HG03025 (cell line): ENCODE results near the gene PCDHA13.
"Not testable (repeated sequence)": the region's sequence is repeated elsewhere in the genome, so short reads cannot be mapped to it uniquely, and the experiment has no call there.

Experiments used
- ATAC-seq: cut with Tn5 transposase; IDR thresholded peaks from one replicate; pipeline ENCODE4 v1.9.1; 2021; ENCODE audit warnings: mild to moderate bottlenecking, moderate library complexity; ENCODE audit not compliant: unreplicated experiment, low FRiP score

Gene PCDHA13

DNA sequence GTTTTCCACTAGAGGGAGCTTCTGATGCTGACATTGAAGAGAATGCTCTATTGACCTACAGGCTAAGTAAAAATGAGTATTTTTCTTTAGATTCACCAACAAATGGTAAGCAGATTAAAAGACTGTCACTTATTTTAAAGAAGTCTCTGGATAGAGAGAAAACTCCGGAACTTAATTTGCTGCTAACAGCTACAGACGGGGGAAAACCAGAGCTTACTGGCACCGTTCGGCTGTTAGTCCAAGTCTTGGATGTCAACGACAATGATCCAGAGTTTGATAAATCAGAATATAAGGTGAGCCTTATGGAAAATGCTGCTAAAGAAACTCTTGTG is 12.4 kb upstream of the PCDHA13 start:
- ATAC-seq: no peak

DNA sequence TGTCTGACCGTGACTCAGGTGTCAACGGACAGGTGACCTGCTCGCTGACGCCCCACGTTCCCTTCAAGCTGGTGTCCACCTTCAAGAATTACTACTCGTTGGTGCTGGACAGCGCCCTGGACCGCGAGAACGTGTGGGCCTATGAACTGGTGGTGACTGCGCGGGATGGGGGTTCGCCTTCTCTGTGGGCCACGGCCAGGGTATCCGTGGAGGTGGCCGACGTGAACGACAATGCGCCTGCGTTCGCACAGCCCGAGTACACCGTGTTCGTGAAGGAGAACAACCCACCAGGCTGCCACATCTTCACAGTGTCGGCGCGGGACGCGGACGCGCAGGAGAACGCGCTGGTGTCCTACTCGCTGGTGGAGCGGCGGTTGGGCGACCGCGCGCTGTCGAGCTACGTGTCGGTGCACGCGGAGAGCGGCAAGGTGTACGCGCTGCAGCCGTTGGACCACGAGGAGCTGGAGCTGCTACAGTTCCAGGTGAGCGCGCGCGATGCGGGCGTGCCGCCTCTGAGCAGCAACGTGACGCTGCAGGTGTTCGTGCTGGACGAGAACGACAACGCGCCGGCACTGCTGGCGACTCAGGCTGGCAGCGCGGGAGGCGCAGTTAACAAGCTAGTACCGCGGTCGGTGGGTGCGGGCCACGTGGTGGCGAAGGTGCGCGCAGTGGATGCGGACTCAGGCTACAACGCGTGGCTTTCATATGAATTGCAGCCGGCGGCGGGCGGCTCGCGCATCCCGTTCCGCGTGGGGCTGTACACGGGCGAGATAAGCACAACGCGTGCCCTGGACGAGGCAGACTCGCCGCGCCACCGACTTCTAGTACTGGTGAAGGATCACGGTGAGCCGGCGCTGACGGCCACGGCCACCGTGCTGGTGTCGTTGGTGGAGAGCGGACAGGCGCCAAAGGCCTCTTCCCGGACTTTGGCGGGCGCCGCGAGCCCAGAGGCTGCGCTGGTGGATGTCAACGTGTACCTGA is 11.4 kb upstream of the PCDHA13 start:
- ATAC-seq: no peak

DNA sequence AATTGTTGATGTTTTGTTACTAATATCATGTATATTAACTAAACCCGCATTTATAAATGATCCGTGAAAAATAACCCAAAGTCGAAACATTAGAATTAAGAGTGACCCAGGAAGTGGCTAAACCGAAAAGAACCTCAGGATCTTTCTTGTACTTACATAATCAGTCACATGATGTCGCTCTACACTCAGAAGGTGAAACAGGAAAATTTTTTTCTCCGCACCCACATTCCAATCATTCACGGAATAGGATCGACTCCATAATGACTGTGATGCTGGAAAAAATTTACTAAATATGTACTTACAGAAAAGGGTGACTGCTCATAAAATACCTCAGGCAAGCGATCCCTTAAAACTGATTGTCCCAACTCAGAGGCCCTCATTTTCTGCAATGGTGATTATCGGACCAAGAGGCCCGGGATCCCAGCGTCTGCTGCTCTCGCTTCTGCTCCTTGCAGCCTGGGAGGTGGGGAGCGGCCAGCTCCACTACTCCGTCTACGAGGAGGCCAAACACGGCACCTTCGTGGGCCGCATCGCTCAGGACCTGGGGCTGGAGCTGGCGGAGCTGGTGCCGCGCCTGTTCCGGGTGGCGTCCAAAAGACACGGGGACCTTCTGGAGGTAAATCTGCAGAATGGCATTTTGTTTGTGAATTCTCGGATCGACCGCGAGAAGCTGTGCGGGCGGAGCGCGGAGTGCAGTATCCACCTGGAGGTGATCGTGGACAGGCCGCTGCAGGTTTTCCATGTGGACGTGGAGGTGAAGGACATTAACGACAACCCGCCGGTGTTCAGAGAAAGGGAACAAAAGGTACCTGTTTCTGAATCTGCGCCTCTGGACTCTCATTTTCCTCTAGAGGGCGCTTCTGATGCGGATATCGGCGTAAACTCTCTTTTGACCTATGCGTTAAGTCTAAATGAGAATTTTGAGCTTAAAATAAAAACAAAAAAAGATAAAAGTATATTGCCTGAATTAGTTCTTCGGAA is 6.5 kb upstream of the PCDHA13 start, which contains the start of gene PCDHA12:
TSS of gene PCDHA12 (plus strand) at position 224 of the 981 bp plus-strand sequence. CDS start at position 389, 165 bp downstream.
- no peak for ATAC-seq

DNA sequence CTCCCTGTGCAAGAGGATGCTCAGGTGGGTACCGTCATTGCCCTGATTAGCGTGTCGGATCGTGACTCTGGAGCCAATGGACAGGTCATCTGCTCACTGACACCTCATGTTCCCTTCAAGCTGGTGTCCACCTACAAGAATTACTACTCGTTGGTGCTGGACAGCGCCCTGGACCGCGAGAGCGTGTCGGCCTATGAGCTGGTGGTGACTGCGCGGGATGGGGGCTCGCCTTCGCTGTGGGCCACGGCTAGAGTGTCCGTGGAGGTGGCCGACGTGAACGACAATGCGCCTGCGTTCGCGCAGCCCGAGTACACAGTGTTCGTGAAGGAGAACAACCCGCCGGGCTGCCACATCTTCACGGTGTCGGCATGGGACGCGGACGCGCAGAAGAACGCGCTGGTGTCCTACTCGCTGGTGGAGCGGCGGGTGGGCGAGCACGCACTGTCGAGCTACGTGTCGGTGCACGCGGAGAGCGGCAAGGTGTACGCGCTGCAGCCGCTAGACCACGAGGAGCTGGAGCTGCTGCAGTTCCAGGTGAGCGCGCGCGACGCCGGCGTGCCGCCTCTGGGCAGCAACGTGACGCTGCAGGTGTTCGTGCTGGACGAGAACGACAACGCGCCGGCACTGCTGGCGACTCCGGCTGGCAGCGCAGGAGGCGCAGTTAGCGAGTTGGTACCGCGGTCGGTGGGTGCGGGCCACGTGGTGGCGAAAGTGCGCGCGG is 5.2 kb upstream of the PCDHA13 start:
- not testable (repeated sequence) for ATAC-seq

DNA sequence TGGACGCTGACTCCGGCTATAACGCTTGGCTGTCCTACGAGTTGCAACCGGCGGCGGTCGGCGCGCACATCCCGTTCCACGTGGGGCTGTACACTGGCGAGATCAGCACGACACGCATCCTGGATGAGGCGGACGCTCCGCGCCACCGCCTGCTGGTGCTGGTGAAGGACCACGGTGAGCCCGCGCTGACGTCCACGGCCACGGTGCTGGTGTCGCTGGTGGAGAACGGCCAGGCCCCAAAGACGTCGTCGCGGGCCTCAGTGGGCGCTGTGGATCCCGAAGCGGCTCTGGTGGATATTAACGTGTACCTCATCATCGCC is 4.7 kb upstream of the PCDHA13 start:
- ATAC-seq: no peak

DNA sequence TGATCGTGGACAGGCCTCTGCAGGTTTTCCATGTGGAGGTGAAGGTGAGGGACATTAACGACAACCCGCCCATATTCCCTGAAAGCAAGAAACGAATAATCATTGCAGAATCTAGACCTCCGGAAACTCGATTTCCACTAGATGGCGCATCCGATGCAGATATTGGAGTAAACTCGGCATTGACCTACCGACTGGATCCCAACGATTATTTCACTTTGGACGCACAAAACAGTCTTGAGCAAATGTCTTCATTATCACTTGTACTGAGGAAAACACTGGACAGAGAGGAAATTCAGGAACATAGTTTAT is 621 bp downstream of the PCDHA13 start:
- ATAC-seq: no peak

DNA sequence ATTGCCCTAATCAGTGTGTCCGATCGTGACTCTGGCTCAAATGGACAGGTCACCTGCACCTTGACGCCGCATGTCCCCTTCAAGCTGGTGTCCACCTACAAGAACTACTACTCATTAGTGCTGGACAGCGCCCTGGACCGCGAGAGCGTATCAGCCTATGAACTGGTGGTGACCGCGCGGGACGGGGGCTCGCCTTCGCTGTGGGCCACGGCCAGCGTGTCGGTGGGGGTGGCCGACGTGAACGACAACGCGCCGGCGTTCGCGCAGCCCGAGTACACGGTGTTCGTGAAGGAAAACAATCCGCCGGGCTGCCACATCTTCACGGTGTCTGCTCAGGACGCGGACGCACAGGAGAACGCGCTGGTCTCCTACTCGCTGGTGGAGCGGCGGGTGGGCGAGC is 1.4 kb downstream of the PCDHA13 start:
- no peak for ATAC-seq

DNA sequence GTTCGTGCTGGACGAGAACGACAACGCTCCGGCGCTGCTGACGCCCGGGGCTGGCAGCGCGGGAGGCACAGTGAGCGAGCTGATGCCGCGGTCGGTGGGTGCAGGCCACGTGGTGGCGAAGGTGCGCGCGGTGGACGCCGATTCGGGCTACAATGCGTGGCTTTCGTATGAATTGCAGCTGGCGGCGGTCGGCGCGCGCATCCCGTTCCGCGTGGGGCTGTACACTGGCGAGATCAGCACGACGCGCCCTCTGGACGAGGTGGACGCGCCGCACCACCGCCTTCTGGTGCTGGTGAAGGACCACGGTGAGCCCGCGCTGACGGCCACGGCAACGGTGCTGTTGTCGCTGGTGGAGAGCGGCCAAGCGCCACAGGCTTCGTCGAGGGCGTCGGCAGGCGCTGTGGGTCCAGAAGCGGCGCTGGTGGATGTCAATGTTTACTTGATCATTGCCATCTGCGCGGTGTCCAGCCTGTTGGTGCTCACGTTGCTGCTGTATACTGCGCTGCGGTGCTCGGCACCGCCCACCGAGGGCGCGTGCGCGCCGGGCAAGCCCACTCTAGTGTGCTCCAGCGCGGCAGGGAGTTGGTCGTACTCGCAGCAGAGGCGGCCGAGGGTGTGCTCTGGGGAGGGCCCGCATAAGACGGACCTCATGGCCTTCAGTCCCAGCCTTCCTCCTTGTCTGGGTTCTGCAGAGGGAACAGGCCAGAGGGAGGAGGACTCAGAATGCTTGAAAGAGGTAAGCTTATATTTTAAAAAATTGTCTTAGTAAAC is 2.2 kb downstream of the PCDHA13 start:
- ATAC-seq: no peak

DNA sequence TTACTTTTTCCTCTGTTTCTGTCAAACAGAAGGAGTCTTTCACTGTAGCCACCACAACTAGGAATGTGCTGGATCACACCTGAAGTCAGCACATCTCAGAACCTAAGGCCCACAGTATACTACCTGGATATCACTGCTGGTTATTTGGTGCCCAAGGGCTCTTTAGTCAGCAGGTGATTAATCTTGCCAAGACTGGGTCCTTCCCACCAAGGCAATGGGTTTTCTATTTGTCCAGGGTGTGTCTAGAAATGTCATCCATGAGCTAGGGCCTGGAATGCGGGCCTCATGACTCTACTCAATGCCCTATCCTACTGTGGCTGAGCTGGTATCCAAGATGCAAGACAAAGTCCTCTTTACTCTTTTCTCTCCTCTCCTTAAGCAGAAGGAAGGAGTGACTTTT is 34.4 kb downstream of the PCDHA13 start:
- ATAC-seq: no peak

DNA sequence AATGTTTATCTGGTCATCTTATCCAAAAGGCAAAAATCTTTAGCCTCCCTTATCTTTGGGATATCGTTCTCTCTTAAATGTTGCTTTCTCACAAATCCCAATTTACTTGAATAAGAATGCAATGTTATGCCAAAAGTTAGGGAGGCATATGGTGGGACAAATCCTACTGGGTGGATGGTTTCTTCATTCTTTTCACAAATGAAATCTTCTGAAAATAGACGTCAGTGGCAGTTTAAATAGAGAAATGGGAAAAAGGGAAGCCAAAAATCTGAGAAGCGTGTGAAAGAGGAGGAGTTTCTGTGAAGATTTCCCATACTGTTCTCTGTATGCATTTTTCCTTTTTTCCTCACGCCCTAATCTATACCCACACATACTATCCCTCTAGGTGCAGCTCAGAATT is 41.7 kb downstream of the PCDHA13 start:
- no peak for ATAC-seq

DNA sequence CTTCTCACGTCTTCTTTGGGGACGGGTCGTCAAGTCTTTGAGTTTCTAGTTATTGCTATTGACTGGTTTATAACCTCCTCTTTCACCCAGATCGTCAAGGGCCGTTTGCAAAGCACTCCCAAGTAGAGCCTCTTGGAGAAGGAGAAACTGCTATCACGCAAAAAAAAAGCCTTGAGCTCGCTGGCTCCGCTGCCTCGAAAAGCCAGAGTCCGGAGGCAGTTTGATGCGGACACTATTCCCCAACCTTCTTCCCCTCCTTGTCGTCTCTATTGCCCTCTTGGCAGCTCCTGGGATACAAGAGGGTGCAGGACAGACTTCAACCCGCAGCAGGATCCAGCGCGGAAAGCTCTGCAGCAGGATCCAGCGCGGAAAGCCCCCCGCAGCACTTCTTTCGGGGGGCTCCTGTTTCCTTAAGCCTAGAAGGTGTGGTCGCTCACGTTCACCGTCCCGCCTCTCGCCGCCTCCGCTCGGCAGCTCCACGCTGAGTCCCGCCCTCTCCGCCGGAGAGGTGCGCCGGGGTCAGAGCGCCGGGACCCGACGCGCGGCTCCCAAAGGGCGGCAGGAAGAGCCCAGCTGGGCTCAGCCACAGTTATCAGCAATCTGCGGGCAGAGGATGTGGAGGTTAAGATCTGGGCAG is 44.0 kb downstream of the PCDHA13 start, which contains the start of gene PCDHAC1:
TSS of gene PCDHAC1 (plus strand) at position 494 of the 637 bp plus-strand sequence. CDS start 594 bp downstream, outside the sequence.
- no peak for ATAC-seq

DNA sequence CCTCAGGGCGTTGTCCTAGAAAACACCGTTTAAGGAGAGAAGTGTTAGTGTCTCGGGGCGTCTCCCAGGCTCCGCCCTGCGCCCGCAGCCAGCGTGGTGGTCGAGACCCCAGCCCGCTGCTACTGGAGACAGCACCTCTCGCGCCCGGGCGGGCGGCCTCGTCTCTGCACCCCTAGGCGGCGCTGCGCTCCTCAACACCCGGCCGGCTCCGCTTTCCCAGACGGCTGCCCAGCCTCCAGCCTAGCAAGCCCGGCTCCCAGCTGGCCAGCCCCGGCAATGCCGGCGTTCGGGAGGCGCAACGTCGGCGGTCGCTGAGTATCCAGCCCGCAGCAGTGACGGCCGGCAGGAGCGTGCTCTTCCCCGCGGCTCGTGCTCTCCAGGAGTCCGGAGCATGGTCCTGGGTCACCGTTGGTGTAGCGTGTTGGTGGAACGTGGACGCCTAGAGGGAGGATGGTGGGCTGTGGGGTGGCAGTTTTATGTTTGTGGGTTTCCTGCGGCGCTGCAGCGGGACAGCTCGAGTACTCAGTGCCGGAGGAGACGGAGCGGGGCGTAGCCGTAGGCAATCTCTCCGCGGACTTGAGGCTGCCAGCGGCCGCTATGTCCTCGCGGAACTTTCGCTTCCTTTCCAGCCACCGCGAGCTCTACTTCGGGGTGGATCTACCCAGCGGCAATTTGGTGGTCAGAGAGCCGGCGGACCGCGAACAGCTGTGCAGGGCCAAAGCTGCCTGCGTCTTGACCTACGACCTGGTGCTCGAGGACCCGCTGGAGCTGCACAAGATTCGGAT is 44.7 kb downstream of the PCDHA13 start:
- no peak for ATAC-seq

DNA sequence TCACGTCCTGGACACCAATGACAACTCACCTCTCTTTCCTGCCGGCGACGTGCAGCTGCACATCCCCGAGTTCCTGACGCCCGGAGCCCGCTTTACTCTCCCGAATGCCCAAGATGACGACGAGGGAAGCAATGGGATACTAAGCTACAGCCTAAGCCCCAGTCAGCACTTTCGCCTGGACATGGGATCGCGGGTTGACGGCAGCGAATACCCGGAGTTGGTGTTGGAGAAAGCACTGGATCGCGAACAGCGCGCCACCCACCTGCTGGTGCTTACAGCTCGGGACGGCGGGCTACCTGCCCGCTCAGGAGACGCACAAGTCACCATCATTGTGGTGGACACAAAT is 45.3 kb downstream of the PCDHA13 start:
- no peak for ATAC-seq
